ENCODE measurements around the gene AGAP1.
A peak's percentile ranks its signal among the peaks of the same experiment; 100 is the strongest.

AGAP1 gene

GRCh38 chr2:235983016-235983415, 489.2 kb downstream of the AGAP1 start:
- no peak for DNase-seq

DNA sequence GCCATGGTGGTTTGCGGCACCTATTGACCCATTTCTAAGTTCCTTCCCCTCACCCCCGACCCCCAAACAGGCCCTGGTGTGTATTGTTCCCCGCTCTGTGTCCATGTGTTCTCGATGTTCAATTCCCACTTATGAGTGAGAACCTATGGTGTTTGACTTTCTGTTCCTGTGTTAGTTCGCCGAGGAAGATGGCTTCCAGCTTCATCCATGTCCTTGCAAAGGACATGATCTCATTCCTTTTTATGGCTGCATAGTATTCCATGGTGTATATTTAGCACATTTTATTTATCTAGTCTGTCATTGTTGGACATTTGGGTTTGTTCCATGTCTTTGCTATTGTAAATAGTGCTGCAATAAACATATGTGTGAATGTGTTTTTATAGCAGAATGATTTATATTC, 490.7 kb downstream of the AGAP1 start:
- no peak for DNase-seq

- DNase-seq = peak; percentile 9
These were observed 492.5 kb downstream of the AGAP1 start for GRCh38 chr2:235986361-235986760.

DNA sequence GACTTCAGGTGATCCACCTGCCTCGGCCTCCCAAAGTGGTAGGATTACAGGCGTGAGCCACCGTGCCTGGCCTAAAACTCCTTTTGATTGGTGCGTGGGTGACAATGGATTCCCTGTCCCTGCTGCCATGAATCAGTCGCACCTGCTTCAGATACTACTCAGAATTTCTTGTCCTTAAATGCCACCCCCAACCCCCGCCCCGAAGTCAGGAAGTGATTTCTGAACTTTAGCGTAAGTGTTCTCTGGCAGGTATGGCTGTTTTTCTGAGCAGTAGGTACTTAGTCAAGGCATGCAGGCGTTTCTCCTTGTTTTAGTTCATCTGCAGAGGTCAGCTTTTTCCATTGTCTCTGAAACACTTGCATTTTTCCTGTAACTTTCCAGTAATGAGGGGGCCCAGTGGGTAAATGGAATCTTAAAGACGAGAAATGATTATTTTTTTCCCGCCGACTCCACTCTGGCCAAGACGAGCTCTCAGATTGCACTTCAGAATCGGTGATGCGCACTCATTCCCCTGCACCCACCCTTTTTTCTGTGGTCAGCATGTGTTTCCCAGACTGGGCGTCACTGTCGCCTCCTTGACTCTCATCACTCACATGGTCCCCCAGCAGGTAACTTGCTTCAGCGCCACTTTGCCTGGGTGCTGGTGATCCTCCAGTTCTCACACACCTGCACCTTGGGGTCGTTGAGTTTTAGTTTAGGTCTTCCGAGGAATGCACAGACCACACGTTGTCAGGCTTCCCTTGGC, 494.6 kb downstream of the AGAP1 start:
- no peak for DNase-seq

- DNase-seq = no peak
These were observed 495.7 kb downstream of the AGAP1 start for GRCh38 chr2:235989591-235989990.

- DNase-seq = no peak
These were observed 496.5 kb downstream of the AGAP1 start for GRCh38 chr2:235990344-235990743.

- no peak for DNase-seq
These were observed 498.2 kb downstream of the AGAP1 start for GRCh38 chr2:235992024-235992423.

DNA sequence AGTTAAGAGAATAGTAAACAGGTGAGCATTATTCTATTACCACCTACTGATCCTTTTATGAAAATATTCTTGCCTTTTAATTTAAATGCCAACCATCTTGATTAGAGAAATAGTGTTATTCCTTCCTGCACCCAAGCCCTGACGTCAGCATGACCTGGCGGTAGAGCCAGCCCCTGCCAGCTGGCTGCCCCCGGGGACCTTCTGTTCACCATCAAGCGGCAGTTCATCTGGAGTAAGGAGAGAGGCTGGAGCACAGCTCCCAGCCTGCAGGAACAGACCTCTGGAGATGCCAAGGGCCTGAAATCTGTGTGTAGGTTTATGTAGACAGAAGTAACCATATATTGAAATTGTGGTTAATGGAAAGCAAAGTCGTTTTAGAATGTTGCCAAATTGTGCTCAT, 502.6 kb downstream of the AGAP1 start:
- DNase-seq = no peak

DNA sequence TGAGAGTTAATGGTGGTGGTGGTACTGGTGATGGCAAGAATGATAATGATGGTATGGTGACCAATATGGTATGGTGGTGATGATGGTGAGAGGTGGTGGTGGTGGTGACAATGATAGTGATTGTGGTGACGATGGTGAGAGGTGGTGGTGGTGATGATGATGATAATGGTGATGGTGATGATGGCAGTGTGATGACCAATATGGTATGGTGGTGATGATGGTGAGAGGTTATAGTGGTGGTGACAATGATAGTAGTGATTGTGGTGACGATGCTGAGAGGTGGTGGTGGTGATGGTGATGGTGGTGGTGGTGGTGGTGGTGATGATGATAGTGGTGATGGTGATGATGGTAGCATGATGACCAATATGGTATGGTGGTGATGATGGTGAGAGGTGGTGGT, 505.2 kb downstream of the AGAP1 start:
- no peak for DNase-seq

- no peak for DNase-seq
These were observed 507.5 kb downstream of the AGAP1 start for GRCh38 chr2:236001166-236001828.

DNA sequence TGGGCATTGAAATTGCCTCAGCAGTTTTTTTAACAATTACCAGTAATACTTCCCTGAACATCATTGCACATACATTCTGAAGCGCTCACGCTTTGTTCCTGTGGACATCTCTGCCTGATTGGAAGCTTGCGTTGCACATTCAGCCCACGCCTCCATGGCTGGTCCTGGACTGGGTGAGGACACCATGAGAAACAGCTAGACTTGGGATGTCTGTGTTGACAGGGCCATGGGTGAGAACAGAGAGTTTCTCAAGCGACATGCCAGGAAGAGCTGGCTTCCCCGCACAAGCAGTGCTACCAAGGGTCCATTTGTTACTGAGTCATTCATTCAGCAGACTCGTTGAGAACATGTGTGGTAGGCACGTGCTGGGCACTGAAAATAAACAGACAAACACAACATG, 508.0 kb downstream of the AGAP1 start:
- DNase-seq = no peak

- no peak for DNase-seq
These were observed 514.2 kb downstream of the AGAP1 start for GRCh38 chr2:236008006-236008405.

DNA sequence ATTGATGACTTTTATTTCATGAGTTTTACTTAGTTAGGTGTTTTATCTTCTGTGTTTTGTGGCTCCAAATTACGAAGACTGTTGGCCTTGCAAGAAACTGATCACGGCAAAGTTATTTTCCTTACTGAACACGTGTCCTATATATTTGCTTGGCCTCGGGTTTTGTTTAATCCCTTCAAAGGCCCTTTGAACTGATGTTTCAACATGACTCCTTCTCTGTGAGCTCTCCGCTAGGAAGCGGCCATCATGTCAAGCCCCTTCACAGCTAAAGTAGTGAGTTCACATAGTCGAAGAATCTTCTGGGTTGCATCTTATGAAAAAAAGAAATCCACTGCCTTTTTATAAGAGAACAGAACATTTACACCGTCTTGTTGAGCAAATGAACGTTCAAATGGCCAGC, 515.0 kb downstream of the AGAP1 start:
- DNase-seq = no peak

DNA sequence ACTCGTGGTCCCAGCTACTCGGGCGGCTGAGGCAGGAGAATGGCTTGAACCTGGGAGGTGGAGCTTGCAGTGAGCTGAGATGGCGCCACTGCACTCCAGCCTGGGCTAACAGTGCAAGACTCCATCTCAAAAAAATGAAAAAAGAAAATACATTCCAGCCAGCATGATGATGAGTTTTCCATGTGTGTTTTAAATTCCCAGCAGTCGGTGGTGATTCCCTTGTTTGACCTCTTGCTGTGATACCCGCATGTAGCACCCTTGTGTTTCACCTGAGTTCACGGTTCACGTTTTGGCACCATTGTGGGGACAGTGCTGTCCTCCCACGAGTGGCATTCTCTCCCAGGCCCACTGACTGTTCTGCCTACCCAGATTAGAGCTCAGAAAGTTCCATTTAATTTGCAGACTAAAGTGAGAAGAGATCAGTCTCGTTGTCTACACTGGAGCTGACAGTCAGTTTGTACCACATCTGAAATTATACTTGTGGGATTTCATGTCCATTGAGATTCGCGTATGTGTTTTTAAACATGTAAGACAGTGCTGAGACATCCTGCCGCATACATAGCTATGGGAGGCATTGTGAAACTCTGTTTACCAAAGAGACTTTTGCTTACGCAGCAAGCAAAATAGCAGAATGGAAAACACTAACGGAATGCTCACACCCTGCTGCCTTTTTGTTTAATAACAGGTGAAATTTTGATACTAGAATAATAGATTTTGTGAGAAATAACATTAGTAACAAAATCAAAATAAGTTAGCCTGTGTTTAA, 517.3 kb downstream of the AGAP1 start:
- DNase-seq = no peak

GRCh38 chr2:236012155-236012554, 518.3 kb downstream of the AGAP1 start:
- no peak for DNase-seq

- no peak for DNase-seq
These were observed 520.7 kb downstream of the AGAP1 start for GRCh38 chr2:236014408-236015131.

GRCh38 chr2:236015171-236015570, 521.3 kb downstream of the AGAP1 start:
- DNase-seq = no peak

- DNase-seq = no peak
These were observed 522.7 kb downstream of the AGAP1 start for GRCh38 chr2:236016496-236016895.

- no peak for DNase-seq
These were observed 523.6 kb downstream of the AGAP1 start for GRCh38 chr2:236017446-236017845.

DNA sequence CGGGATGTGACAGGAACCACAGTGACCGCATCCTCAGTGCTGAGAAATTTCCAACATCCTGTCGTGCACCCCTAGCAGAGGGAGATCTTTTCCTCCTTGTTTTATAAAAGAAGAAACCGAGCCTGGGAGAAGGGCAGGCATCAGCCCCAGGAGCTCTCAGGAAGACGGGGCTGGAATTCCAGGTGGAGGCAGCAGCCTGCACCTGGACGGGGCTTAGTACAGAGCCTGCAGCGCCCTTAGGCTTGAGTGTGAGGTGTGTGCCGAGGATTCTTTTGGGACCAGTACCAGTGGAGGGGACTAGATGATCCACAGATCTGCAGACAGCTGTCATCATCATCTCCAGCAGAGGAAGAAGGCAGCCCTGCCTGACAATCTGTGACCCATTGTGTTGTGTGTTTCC, 525.6 kb downstream of the AGAP1 start:
- DNase-seq = no peak

- no peak for DNase-seq
These were observed 527.7 kb downstream of the AGAP1 start for GRCh38 chr2:236021499-236022057.

DNA sequence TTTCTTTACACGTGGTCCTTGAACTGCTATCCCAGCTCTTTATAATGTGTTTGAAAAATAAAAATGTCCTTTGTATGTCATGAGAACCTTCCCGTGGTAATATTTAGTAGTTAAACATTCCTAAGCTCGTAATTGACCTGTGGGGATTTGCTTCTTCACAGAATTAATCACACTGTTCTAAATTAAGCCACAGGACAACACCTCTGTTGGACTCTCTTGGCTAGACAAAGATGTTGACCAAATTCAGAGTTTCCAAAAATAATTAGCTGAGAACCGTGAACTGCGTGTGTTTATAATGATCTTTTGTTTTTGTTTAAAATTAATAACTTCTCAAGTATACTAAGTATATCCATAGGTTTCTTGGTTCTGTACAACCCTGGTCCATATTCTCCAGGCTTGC, 528.3 kb downstream of the AGAP1 start:
- DNase-seq = no peak

DNA sequence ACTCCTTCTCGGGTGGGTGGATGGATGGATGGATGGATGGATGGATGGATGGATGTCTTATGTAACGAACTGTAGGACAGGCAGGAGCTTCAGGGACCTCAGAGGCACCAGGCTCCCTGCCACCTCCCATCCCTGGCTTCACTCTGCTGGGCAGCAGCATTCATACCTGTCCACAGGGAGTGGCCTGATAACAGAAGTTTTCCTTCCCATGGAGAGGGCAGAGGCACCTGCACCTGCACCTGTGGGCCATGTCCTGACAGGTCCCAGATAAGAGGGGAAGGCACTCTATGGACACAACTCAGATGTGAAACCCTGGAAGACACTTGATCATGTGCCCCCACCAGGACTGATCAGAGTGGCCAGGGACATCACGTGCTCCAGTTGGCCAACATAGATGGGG, 532.0 kb downstream of the AGAP1 start:
- DNase-seq = no peak

All from EL (cell line).